ENCODE measurements around the gene APMAP.

- no peak for TF ChIP-seq CTCF (conservative IDR thresholded peaks at IDR 0.05; ENCODE audit: low read length)
- no peak for TF ChIP-seq EZH2phosphoT487 (IDR thresholded peaks at IDR 0.05; ENCODE audit: borderline replicate concordance, low read depth, low read length)
These were observed 79.4 kb downstream of the APMAP start for GRCh38 chr20:24913076-24913628.
